GM21825 (cell line): Measurements from ENCODE around the gene TNNI2.
"Not testable (repeated sequence)": the region's sequence is repeated elsewhere in the genome, so short reads cannot be mapped to it uniquely, and the experiment has no call there.

Experiments used
- ATAC-seq: cut with Tn5 transposase; IDR thresholded peaks from one replicate; pipeline ENCODE4 v1.9.1; 2021; ENCODE audit warnings: mild to moderate bottlenecking, moderate library complexity; ENCODE audit not compliant: unreplicated experiment

TNNI2 gene

GRCh38 chr11:1883346-1884302, 44.8 kb downstream of the TNNI2 start:
- ATAC-seq, result no peak

- ATAC-seq, result no peak
These were observed 45.5 kb downstream of the TNNI2 start for GRCh38 chr11:1884303-1884700.

GRCh38 chr11:1886551-1886950, 47.8 kb downstream of the TNNI2 start:
- ATAC-seq, result not testable (repeated sequence)

GRCh38 chr11:1887451-1888346, 48.9 kb downstream of the TNNI2 start:
- no peak for ATAC-seq

- ATAC-seq, result no peak
These were observed 49.6 kb downstream of the TNNI2 start for GRCh38 chr11:1888347-1888753.

- no peak for ATAC-seq
These were observed 50.0 kb downstream of the TNNI2 start for GRCh38 chr11:1888811-1889210.

GRCh38 chr11:1889224-1889930, 50.6 kb downstream of the TNNI2 start:
- no peak for ATAC-seq

- no peak for ATAC-seq
These were observed 51.4 kb downstream of the TNNI2 start for GRCh38 chr11:1889941-1890855.
